Measurements from ENCODE around the gene RHBG. TPM values are rescaled to one million over a fixed set of nuclear protein-coding genes. Genes with fewer than 3 reads are reported as not detected.
"Not testable (repeated sequence)": the region's sequence is repeated elsewhere in the genome, so short reads cannot be mapped to it uniquely, and the experiment has no call there.

Gene RHBG
- total RNA-seq (2014; rRNA removed; shearing (Covaris generic)), result not detected in 2 replicates
- polyA plus RNA-seq (2015; cell fraction: cytosol; rRNA removed), result not detected in 2 replicates
- not detected in 2 replicates for polyA plus RNA-seq (2015; cell fraction: nucleus; rRNA removed)

GRCh38 chr1:156368889-156369684, at the start of gene RHBG:
Gene RHBG (plus strand): TSS chr1:156369211. CDS start chr1:156369250, 39 bp downstream.
- in situ Hi-C loops (cut with HindIII; ENCODE audit: low pct_unique_long_range_greater_than_20kb, low sequenced_read_pairs), result no loop called here
- DNase-seq (ENCODE audit: low read depth, low spot score), result peak; percentile 32

GRCh38 chr1:156319664-156320063, 49.3 kb upstream of the RHBG start:
- in situ Hi-C loops (cut with HindIII; ENCODE audit: low pct_unique_long_range_greater_than_20kb, low sequenced_read_pairs), result no loop called here
- peak; percentile 75 for DNase-seq (ENCODE audit: low read depth, low spot score)

GRCh38 chr1:156320560-156320959, 48.5 kb upstream of the RHBG start:
- in situ Hi-C loops (cut with HindIII; ENCODE audit: low pct_unique_long_range_greater_than_20kb, low sequenced_read_pairs), result no loop called here

GRCh38 chr1:156323179-156323578, 45.8 kb upstream of the RHBG start:
- in situ Hi-C loops (cut with HindIII; ENCODE audit: low pct_unique_long_range_greater_than_20kb, low sequenced_read_pairs); DNase-seq (ENCODE audit: low read depth, low spot score): not testable (repeated sequence)

More at GRCh38 chr1:156320560-156320959, 48.5 kb upstream of the RHBG start:
- DNase-seq (ENCODE audit: low read depth, low spot score), result no peak

- peak; percentile 42 for DNase-seq (ENCODE audit: low read depth, low spot score)
- in situ Hi-C loops (cut with HindIII; ENCODE audit: low pct_unique_long_range_greater_than_20kb, low sequenced_read_pairs), result no loop called here
These were observed 32.8 kb upstream of the RHBG start for GRCh38 chr1:156336242-156336641.

- in situ Hi-C loops (cut with HindIII; ENCODE audit: low pct_unique_long_range_greater_than_20kb, low sequenced_read_pairs), result no loop called here
- no peak for DNase-seq (ENCODE audit: low read depth, low spot score)
These were observed 31.7 kb upstream of the RHBG start for GRCh38 chr1:156337052-156337887.

- no peak for DNase-seq (ENCODE audit: low read depth, low spot score)
- in situ Hi-C loops (cut with HindIII; ENCODE audit: low pct_unique_long_range_greater_than_20kb, low sequenced_read_pairs), result no loop called here
These were observed 31.2 kb upstream of the RHBG start for GRCh38 chr1:156337888-156338179.

GRCh38 chr1:156338180-156338976, 30.6 kb upstream of the RHBG start, which contains the start of the genes CCT3 and TSACC:
Gene CCT3 (minus strand): TSS chr1:156338292. CDS start chr1:156338184, 108 bp downstream.
Gene TSACC (plus strand): TSS chr1:156338526. CDS start chr1:156339758, 1,232 bp downstream.
- in situ Hi-C loops (cut with HindIII; ENCODE audit: low pct_unique_long_range_greater_than_20kb, low sequenced_read_pairs), result no loop called here
- DNase-seq (ENCODE audit: low read depth, low spot score), result peak; percentile 100

GRCh38 chr1:156342166-156342955, 26.6 kb upstream of the RHBG start:
- DNase-seq (ENCODE audit: low read depth, low spot score), result peak; percentile 47
- in situ Hi-C loops (cut with HindIII; ENCODE audit: low pct_unique_long_range_greater_than_20kb, low sequenced_read_pairs), result no loop called here

GRCh38 chr1:156344409-156344808, 24.6 kb upstream of the RHBG start:
- DNase-seq (ENCODE audit: low read depth, low spot score), result no peak
- in situ Hi-C loops (cut with HindIII; ENCODE audit: low pct_unique_long_range_greater_than_20kb, low sequenced_read_pairs), result no loop called here

- in situ Hi-C loops (cut with HindIII; ENCODE audit: low pct_unique_long_range_greater_than_20kb, low sequenced_read_pairs), result not testable (repeated sequence)
These were observed 23.0 kb upstream of the RHBG start for GRCh38 chr1:156346035-156346434.

GRCh38 chr1:156346636-156347035, 22.4 kb upstream of the RHBG start:
- in situ Hi-C loops (cut with HindIII; ENCODE audit: low pct_unique_long_range_greater_than_20kb, low sequenced_read_pairs), result no loop called here
- no peak for DNase-seq (ENCODE audit: low read depth, low spot score)

More at GRCh38 chr1:156346035-156346434, 23.0 kb upstream of the RHBG start:
- DNase-seq (ENCODE audit: low read depth, low spot score), result not testable (repeated sequence)

- in situ Hi-C loops (cut with HindIII; ENCODE audit: low pct_unique_long_range_greater_than_20kb, low sequenced_read_pairs), result no loop called here
- DNase-seq (ENCODE audit: low read depth, low spot score), result no peak
These were observed 21.7 kb upstream of the RHBG start for GRCh38 chr1:156347331-156347730.

GRCh38 chr1:156352481-156352880, 16.5 kb upstream of the RHBG start:
- DNase-seq (ENCODE audit: low read depth, low spot score); in situ Hi-C loops (cut with HindIII; ENCODE audit: low pct_unique_long_range_greater_than_20kb, low sequenced_read_pairs): not testable (repeated sequence)

- in situ Hi-C loops (cut with HindIII; ENCODE audit: low pct_unique_long_range_greater_than_20kb, low sequenced_read_pairs), result no loop called here
These were observed 12.6 kb upstream of the RHBG start for GRCh38 chr1:156356262-156356874.

GRCh38 chr1:156356875-156357534, 12.0 kb upstream of the RHBG start:
- in situ Hi-C loops (cut with HindIII; ENCODE audit: low pct_unique_long_range_greater_than_20kb, low sequenced_read_pairs), result no loop called here
- peak; percentile 51 for DNase-seq (ENCODE audit: low read depth, low spot score)

More at GRCh38 chr1:156356262-156356874, 12.6 kb upstream of the RHBG start:
- no peak for DNase-seq (ENCODE audit: low read depth, low spot score)
